Keratinocyte (primary cell): ENCODE results near the gene CALML6.

ENCODE experiments used
- CTCF ChIP-seq, 3 experiments: IDR thresholded peaks in 1 of 3; conservative IDR thresholded peaks in 1 of 3; optimal IDR thresholded peaks in 1 of 3; 2 replicates in 2 of 3; 3 replicates in 1 of 3; pipeline versions ENCODE3 to v1.5.1; 2011; ENCODE audit warnings: low read length in 3 of 3, mild to moderate bottlenecking in 3 of 3, moderate library complexity in 2 of 3, control low read depth in 1 of 3, inconsistent platforms in 1 of 3; ENCODE audit not compliant: insufficient read depth in 2 of 3; ENCODE audit errors: extremely low read depth in 1 of 3
- EZH2 ChIP-seq: IDR thresholded peaks from one replicate; pipeline ENCODE4 v1.6.1; 2012; ENCODE audit warnings: inconsistent platforms, mild to moderate bottlenecking, low read length, moderate library complexity

- TF ChIP-seq CTCF (optimal IDR thresholded peaks at IDR 0.05 in 1 of 3, IDR thresholded peaks at IDR 0.05 in 1 of 3, conservative IDR thresholded peaks at IDR 0.05 in 1 of 3; ENCODE audit: extremely low read depth in 1 of 3, insufficient read depth in 2 of 3, low read length in 3 of 3) (no peak), EZH2 (no peak)
Measured at GRCh38 chr1:1924386-1924785, 9.3 kb downstream of the CALML6 start.
